H1 (cell line): ENCODE results near the gene KIF1B. TPM values are rescaled to one million over a fixed set of nuclear protein-coding genes. Genes with fewer than 3 reads are reported as not detected.

ENCODE experiments used
- ASH2L ChIP-seq: fragments of 200-600, 300-600 bp; sonication (generic); IDR thresholded peaks from one replicate; pipeline ENCODE4 v1.7.1; 2017; ENCODE audit warnings: low read length
- BRCA1 ChIP-seq: IDR thresholded peaks from 2 replicates; pipeline ENCODE4 v1.6.1; 2012; ENCODE audit warnings: low read depth, low read length, improper control_type of control experiment
- CBX5 ChIP-seq: fragments of 300-800, 300-1000 bp; sonication (generic); IDR thresholded peaks from 2 replicates; pipeline ENCODE4 v1.7.1; 2016; ENCODE audit warnings: antibody characterized with exemption, low read length, low read depth
- CEBPB ChIP-seq: IDR thresholded peaks from 2 replicates; pipeline ENCODE4 v1.6.1; 2012; ENCODE audit warnings: low read depth, low read length
- CTCF ChIP-seq, 3 experiments: IDR thresholded peaks; 1 replicate in 2 of 3; 2 replicates in 1 of 3; pipeline versions ENCODE4 v1.5.1 to v1.6.1; 2011; ENCODE audit warnings: low read length in 3 of 3, mild to moderate bottlenecking in 3 of 3, inconsistent platforms in 2 of 3, low read depth in 1 of 3, moderate library complexity in 1 of 3; ENCODE audit not compliant: insufficient read depth in 1 of 3; ENCODE audit errors: control extremely low read depth in 1 of 3
- E2F6 ChIP-seq: IDR thresholded peaks from 2 replicates; pipeline ENCODE4 v1.6.1; 2012; ENCODE audit warnings: inconsistent platforms
- EGR1 ChIP-seq: IDR thresholded peaks from 2 replicates; pipeline ENCODE4 v1.6.1; 2011; ENCODE audit warnings: low read depth, low read length, borderline replicate concordance
- GTF2F1 ChIP-seq: IDR thresholded peaks from 2 replicates; pipeline ENCODE4 v1.6.1; 2012; ENCODE audit warnings: low read depth, low read length, improper control_type of control experiment, borderline replicate concordance
- HDAC2 ChIP-seq, 2 experiments: fragments of 300-600 bp in 1 of 2; sonication (generic) in 1 of 2; IDR thresholded peaks; 2 replicates each; pipeline ENCODE4 v1.6.1; 2011 to 2012; ENCODE audit warnings: low read depth in 2 of 2, low read length in 2 of 2, mild to moderate bottlenecking in 2 of 2, moderate library complexity in 2 of 2, borderline replicate concordance in 1 of 2, inconsistent platforms in 1 of 2
- JUND ChIP-seq: IDR thresholded peaks from 2 replicates; pipeline ENCODE4 v1.6.1; 2011; ENCODE audit warnings: mild to moderate bottlenecking, improper control_type of control experiment, low read length
- KDM1A ChIP-seq: fragments of 200-600, 300-600 bp; sonication (generic); IDR thresholded peaks from 2 replicates; pipeline ENCODE4 v1.7.1; 2016; ENCODE audit warnings: mild to moderate bottlenecking, low read length, borderline replicate concordance
- KDM5A ChIP-seq: fragments of 200-600 bp; IDR thresholded peaks from 2 replicates; pipeline ENCODE4 v1.7.1; 2012; ENCODE audit warnings: mild to moderate bottlenecking, low read length, inconsistent platforms, mixed read lengths
- NANOG ChIP-seq: IDR thresholded peaks from 2 replicates; pipeline ENCODE4 v1.6.1; 2011; ENCODE audit warnings: low read length, low read depth, mild to moderate bottlenecking, inconsistent platforms; ENCODE audit not compliant: insufficient read depth, poor library complexity, severe bottlenecking
- POLR2AphosphoS5 ChIP-seq: IDR thresholded peaks from 2 replicates; pipeline ENCODE4 v1.6.1; 2011; ENCODE audit warnings: low read depth, low read length
- RFX5 ChIP-seq: IDR thresholded peaks from 2 replicates; pipeline ENCODE4 v1.6.1; 2011; ENCODE audit warnings: low read depth, low read length, improper control_type of control experiment, borderline replicate concordance
- RNF2 ChIP-seq: fragments of 200-900, 300-1000 bp; sonication (generic); IDR thresholded peaks from 2 replicates; pipeline ENCODE4 v1.7.1; 2016; ENCODE audit warnings: borderline replicate concordance, low read depth, mild to moderate bottlenecking, antibody characterized with exemption, low read length; ENCODE audit not compliant: poor library complexity, severe bottlenecking; ENCODE audit errors: missing control alignments
- SIN3A ChIP-seq, 2 experiments: IDR thresholded peaks in 1 of 2; conservative IDR thresholded peaks in 1 of 2; 2 replicates each; pipeline ENCODE4 v1.6.1; 2011 to 2012; ENCODE audit warnings: low read length in 2 of 2, improper control_type of control experiment in 1 of 2, low read depth in 1 of 2, mild to moderate bottlenecking in 1 of 2
- SP1 ChIP-seq: IDR thresholded peaks from 2 replicates; pipeline ENCODE4 v1.6.1; 2011; ENCODE audit warnings: low read depth, low read length
- SP2 ChIP-seq: IDR thresholded peaks from 2 replicates; pipeline ENCODE4 v1.6.1; 2012; ENCODE audit warnings: mild to moderate bottlenecking, low read length, inconsistent platforms
- TCF12 ChIP-seq: IDR thresholded peaks from 2 replicates; pipeline ENCODE4 v1.6.1; 2011; ENCODE audit warnings: low read depth, mild to moderate bottlenecking, low read length
- YY1 ChIP-seq: IDR thresholded peaks from 2 replicates; pipeline ENCODE4 v1.6.1; 2011; ENCODE audit warnings: low read depth, mild to moderate bottlenecking, low read length
- polyA plus RNA-seq, 7 experiments: library from polyadenylated mRNA; depleted of rRNA in 3 of 7; stranded (reverse) in 5 of 7; unstranded in 2 of 7; fragments of >200 nt in 5 of 7; fragments of 200-250 nt in 2 of 7; gene quantifications; 1 replicate in 5 of 7; 2 replicates in 1 of 7; 4 replicates in 1 of 7; pipeline versions ENCODE4 v1.2.1 to v1.2.3, GENCODE V29; 2011 to 2013; ENCODE audit warnings: missing spikeins in 2 of 7, mixed read lengths in 2 of 7
- total RNA-seq: library from RNA; stranded (reverse); fragmentation: NEBNext Ultra II Directional; extraction: Animal tissue kit (Norgen Biotek cat#: 25700); gene quantifications from 2 replicates; pipeline ENCODE4 v1.2.1, GENCODE V29; 2021

The KIF1B gene
- total and polyA plus RNA-seq, 2 of the 8 experiments (the other 6 are each of a cell fraction or from before 2014, with no cell fraction given) = 39.1 to 74.2 TPM

GRCh38 chr1:10398734-10399443 lies 188.5 kb downstream of the KIF1B start, which contains the start of gene PGD (continued):
- TF ChIP-seq CTCF (IDR thresholded peaks at IDR 0.05; ENCODE audit: control extremely low read depth in 1 of 3, insufficient read depth in 1 of 3, low read depth in 1 of 3, low read length in 3 of 3) (no peak), YY1 (0 out of 2 replicates have a peak, but pooled peaks have one; percentile 35), EGR1 (peak; percentile 99), E2F6 (peak; percentile 79; the same call in 1 of the 2 replicates), RFX5 (no peak), POLR2AphosphoS5 (peak; percentile 81), BRCA1 (no peak), CBX5 (no peak), HDAC2 (IDR thresholded peaks at IDR 0.05; ENCODE audit: borderline replicate concordance in 1 of 2, low read depth in 2 of 2, low read length in 2 of 2) (peak in 1 of 2 experiments; percentile 77; a peak in 1 of 4 replicates), ASH2L (peak; percentile 76), KDM5A (no peak), KDM1A (no peak), CEBPB (no peak), SIN3A (conservative IDR thresholded peaks at IDR 0.05 in 1 of 2, IDR thresholded peaks at IDR 0.05 in 1 of 2; ENCODE audit: low read depth in 1 of 2, low read length in 2 of 2) (peak in 1 of 2 experiments; percentile 89; a peak in 2 of 4 replicates), JUND (no peak), NANOG (peak; percentile 20), TCF12 (no peak), RNF2 (peak; percentile 40), GTF2F1 (peak; percentile 81; the same call in 1 of the 2 replicates), SP2 (peak; percentile 82), SP1 (peak; percentile 99)
